T-helper 2 cell treated with Interferon-gamma antibody and Interleukin-4, amounts not matched to agents 100 ng/mL and 5 ng/mL, for 36 hours (primary cell): ENCODE data around the gene RBM15B. TPM values are rescaled to one million over a fixed set of nuclear protein-coding genes. Genes with fewer than 3 reads are reported as not detected.

Source experiments
- intact Hi-C: fragments of 100-400 bp; cut with micrococcal nuclease; formaldehyde crosslinking; loops from one replicate; pipeline ENCODE4 v1.15.1; 2023
- total RNA-seq: library from RNA; stranded (reverse); gene quantifications from 2 replicates; pipeline ENCODE4 v1.2.3, GENCODE V29; 2022

Gene RBM15B
- total RNA-seq, 1 donor from 2014 or later: 32.6 TPM

DNA sequence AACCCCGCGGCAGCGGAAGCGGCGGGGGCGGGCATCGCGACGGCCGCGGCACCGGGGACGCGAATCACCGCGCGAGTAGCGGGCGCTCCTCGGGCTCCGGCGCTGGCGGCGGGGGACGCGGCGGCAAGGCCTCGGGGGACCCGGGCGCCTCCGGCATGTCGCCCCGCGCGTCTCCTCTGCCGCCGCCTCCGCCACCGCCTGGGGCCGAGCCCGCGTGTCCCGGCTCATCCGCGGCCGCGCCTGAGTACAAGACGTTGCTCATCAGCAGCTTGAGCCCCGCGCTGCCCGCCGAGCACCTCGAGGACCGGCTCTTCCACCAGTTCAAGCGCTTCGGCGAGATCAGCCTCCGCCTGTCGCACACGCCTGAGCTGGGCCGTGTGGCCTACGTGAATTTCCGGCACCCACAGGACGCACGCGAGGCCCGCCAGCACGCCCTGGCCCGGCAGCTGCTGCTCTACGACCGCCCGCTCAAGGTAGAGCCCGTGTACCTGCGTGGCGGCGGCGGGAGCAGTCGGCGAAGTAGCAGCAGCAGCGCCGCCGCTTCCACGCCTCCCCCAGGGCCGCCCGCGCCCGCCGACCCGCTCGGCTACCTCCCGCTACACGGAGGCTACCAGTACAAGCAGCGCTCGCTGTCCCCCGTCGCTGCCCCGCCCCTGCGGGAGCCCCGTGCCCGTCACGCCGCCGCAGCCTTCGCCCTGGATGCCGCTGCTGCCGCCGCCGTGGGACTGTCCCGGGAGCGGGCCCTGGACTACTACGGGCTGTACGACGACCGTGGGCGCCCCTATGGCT lies 675 bp downstream of the RBM15B start:
- intact Hi-C loops: loop anchor here (1.0 to 5.0 kb wide), 5 partner anchors 43 to 1296 kb away; partner anchors contain the start of genes GNL3 and PBRM1

DNA sequence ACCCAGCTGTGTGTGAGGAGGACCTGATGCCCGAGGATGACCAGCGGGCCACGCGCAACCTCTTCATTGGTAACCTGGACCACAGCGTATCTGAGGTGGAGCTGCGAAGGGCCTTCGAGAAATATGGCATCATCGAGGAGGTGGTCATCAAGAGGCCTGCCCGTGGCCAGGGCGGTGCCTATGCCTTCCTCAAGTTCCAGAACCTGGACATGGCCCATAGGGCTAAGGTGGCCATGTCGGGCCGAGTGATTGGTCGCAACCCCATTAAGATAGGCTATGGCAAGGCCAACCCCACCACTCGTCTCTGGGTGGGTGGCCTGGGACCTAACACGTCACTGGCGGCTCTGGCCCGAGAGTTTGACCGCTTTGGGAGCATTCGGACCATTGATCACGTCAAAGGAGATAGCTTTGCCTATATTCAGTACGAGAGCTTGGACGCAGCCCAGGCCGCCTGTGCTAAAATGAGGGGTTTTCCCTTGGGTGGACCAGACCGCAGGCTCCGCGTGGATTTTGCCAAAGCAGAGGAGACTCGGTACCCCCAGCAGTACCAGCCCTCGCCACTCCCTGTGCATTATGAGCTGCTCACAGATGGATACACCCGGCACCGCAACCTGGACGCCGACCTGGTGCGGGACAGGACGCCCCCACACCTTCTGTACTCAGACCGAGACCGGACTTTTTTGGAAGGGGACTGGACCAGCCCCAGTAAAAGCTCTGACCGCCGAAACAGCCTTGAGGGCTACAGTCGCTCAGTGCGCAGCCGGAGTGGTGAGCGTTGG lies 1.5 kb downstream of the RBM15B start:
- intact Hi-C loops: loop anchor here (5.0 kb wide), 1 partner anchor 1295 kb away; the partner anchor contains the start of genes GNL3 and PBRM1

DNA sequence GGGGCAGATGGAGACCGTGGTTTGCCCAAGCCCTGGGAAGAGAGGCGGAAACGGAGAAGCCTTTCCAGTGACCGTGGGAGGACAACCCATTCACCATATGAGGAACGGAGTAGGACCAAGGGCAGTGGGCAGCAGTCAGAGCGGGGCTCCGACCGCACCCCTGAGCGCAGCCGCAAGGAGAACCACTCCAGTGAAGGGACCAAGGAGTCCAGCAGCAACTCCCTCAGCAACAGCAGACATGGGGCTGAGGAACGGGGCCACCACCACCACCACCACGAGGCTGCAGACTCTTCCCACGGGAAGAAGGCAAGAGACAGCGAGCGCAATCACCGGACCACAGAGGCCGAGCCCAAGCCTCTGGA lies 2.0 kb downstream of the RBM15B start:
- intact Hi-C loops: loop anchor here (5.0 kb wide), 1 partner anchor 1294 kb away; the partner anchor contains the start of genes GNL3 and PBRM1

GRCh38 chr3:51393564-51393963 lies 2.5 kb downstream of the RBM15B start:
- intact Hi-C loops: loop anchor here (5.0 kb wide), 1 partner anchor 1294 kb away; the partner anchor contains the start of genes GNL3 and PBRM1

GRCh38 chr3:51394541-51394940 lies 3.5 kb downstream of the RBM15B start:
- intact Hi-C loops: loop anchor here (5.0 kb wide), 1 partner anchor 1293 kb away; the partner anchor contains the start of genes GNL3 and PBRM1

- intact Hi-C loops: no loop called here
Measured at GRCh38 chr3:51395493-51396213, 4.6 kb downstream of the RBM15B start.

- intact Hi-C loops: no loop called here
Measured at GRCh38 chr3:51396401-51396800, 5.3 kb downstream of the RBM15B start.

DNA sequence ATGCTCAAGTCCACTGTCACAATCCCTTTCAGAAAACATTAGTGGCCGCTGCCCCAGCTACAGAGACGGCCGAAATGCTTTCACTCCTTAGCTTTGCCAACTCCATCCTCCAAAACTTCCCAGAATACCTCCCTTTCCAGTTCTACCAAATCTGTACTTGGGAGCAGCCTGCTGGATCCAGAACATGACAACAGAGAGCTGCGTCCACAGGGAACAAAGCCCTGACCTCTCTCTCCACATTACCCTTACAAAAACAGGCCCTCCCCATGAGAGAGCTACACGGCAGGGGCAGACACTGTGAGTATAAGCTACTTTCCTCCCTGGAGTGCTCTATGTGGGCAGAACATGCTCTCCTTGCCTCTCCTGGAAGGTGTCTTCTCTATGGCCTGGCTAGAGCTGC lies 6.3 kb downstream of the RBM15B start:
- intact Hi-C loops: no loop called here

GRCh38 chr3:51398595-51399310 lies 7.7 kb downstream of the RBM15B start:
- intact Hi-C loops: no loop called here

DNA sequence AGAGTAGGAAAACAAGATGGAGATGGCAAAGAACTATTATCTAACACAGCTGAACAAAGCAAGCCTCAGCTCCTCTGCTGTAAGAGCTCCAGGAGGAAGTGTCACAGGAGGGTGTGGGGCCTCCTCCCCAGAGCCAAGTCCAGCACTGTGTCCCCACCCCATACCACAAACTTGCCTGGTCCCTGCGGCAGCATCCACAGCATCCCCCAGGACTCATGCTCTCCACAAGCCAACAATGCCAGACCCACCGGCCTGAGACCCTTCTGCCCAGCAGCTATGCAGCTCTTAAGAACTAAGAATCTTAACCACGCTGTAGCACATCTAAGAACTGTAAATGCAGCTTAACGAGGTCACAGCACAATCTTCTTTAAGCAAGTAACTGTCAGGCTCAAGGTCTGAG lies 9.1 kb downstream of the RBM15B start:
- intact Hi-C loops: no loop called here

DNA sequence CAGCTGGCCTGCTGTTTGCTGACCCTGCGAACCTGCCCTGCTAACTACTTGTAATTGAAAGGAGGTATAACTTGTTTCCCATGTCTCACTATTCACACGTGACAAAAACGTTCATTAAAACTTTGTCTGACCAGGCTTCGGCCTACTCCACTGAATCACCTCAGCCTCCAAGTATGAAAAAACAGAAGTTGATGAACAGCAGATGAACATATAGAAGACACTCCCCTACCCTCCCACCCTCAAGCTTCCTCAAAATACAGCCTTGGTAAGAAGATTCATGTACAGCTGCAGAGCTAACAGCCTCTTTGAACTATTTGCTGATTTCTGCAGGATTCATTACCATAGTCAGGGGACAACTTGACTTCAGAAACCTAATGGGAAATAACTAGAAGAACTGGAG lies 10.7 kb downstream of the RBM15B start:
- intact Hi-C loops: no loop called here

DNA sequence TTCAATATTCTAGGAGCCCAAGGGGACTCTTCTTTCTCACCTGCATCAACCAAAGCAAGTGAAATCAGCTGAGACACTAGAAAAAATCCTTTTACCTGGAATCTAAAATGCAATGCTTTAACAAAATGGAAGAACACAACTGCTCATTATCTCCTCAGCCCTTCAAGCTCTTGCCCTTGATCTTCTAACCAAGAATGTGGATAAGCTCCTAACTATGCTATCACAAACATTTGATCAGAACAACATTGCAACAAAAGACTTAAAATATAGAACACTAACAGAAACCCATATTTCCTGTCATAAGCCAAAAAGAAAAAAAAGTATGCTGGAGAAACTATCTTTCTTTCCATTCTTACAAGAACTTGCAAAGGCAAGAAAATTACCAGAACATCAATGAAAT lies 12.6 kb downstream of the RBM15B start:
- intact Hi-C loops: no loop called here

DNA sequence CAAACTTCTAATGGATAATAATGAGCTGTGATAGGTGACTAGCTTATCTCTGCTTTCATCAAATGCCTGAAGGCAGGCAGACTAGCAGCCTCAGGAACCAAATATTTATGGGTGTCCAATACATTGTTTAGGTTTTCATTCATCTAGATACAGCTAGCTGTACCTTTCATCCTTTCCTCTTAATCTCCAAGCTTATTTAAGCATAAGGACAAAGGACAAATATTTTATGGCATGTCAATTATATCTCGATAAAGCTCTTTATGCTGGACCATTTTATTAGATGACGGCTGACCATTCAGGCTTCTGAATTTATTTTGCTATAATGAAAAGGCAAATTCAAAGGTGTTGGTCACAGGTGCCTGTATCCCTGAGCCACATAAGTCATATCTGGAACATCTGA lies 16.9 kb downstream of the RBM15B start:
- intact Hi-C loops: no loop called here

DNA sequence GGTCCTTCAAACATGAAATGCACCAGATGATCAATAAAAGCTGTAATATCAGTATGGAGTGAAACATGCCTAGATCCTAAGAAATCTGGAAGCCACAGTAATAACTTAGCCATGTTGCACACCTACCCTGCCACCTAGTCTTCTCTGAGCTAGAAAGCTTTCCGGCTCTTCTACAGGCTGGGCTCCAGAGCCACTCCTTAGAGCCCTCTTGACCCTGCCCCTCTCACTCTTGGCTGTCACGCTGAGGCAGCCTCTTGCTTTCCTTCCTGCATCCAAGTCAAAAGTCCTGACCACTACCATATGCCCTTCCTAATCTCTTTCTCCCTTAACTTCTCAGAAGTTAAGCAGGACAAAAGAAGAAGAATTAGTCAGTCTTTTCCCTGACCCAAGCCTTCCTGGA lies 17.7 kb downstream of the RBM15B start:
- intact Hi-C loops: no loop called here

DNA sequence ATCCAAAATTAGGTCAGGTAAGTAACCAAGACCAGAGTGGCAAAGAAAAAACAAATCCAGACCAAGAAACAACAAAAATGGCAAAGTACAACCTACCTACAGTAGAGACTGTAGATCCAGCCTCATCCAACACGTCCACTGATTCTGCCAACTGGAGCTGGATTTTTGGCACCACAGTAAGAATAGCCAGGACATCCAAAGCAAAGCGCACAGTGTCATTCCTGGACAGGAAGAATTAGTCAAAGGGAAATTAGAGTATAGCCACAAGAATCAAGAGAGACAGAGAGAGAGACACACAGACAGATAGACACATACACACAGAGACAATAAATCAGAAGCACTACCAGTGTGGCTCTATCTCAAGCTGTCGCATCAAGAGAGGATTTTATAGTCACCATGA lies 31.1 kb downstream of the RBM15B start:
- intact Hi-C loops: no loop called here

- intact Hi-C loops: no loop called here
Measured at GRCh38 chr3:51426921-51427320, 35.8 kb downstream of the RBM15B start.

DNA sequence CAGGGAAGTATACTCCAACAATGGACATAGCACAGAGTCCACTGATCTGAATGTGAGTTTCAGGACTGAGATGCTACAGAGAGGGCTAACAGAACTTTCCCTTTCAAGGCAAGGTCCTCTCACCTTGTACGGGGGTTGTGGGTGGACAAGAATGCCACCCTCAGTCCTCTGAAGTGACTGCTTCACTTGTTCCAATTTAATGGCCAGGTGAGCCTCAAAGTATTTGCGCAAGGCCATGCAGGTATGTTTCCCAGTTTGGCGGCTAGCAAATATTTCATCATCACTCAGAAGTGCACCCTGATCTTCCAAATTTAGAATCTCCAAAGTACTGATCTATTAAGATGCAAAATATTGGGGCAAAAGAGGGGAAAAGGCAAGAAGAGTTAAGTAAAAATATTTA lies 38.1 kb downstream of the RBM15B start:
- intact Hi-C loops: no loop called here

DNA sequence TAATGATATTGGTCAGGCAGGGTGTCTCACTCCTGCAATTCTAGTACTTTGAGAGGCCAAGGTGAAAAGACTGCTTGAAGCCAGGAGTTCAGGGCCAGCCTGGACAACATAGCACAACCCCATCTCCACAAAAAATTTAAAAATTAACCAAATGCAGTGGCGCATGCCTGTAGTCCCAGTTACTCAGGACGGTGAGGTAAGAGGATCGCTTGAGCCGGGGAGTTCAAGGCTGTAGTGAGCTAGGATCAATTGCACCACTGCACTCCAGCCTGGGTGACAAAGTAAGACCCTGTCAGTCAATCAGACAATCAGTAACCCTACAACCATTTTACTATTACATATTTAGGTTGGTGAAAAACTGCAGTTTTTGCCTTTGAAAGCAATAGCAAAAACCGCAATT lies 43.0 kb downstream of the RBM15B start:
- intact Hi-C loops: loop anchor here (2.0 kb wide), 1 partner anchor 43 kb away; the partner anchor contains the start of gene RBM15B

DNA sequence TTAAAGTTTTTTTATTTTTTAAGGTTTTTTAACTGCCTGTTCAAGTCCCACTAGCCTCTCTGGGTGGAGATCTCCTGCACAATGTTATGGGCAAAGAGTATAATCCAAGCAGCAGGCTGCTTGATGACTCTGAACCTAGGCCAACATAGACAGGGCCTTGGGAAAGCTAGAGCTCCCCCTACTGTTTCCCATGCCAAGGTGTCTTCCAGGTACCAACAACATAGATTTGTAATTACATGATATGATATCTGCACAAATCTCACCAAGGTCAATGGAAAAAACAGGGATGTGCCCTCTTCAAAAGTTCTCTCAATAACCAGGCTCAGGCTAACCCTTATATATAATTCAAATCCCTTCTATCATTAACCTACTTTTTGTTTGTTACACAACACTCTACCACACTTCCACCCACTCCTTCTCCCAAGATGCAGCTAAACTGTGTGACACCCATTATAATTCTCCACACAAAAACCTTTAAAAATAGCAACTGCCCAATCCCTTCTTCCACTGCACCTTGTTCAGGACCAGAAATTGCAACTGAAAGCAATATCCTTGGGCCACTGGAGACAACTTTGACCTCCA lies 43.8 kb downstream of the RBM15B start:
- intact Hi-C loops: loop anchor here (2.0 kb wide), 1 partner anchor 44 kb away; the partner anchor contains the start of gene RBM15B

DNA sequence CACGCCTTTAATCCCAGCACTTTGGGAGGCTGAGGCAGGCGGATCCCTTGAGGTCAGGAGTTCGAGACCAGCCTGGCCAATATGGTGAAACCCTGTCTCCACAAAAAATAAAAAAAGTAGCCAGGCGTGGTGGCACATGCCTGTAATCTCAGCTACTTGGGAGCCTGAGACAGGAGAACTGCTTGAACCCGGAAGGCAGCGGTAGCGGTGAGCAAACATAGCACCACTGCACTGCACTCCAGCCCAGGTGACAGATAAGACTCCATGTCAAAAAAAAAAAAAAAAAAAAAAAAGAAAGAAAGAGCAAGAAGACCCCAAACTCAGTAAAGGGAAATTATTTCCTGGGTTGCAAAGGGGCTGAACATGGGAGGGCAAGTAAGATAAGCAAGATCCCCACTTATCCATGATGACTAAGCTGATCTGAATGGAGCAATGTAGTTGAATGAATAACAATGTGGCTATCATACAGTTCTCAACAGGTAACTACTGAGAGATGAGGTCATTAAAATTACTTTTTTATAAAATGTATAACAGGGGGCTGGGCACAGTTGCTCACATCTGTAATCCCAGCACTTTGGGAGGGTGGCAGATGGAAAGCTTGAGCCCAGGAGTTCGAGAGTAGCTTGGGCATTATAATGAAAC lies 46.0 kb downstream of the RBM15B start:
- intact Hi-C loops: no loop called here
